Loucy (cell line): ENCODE data around the gene NBPF12.
A peak's percentile ranks its signal among the peaks of the same experiment; 100 is the strongest.
"Not testable (repeated sequence)": the region's sequence is repeated elsewhere in the genome, so short reads cannot be mapped to it uniquely, and the experiment has no call there.

Experiments
- H2AFZ ChIP-seq: fragments of 200-600 bp; sonication (generic); 2 replicates; pipeline ENCODE4 v1.6.0; 2016; ENCODE audit warnings: antibody characterized with exemption, mild to moderate bottlenecking, low read length, moderate library complexity
- H3F3A ChIP-seq: fragments of 200-600 bp; 2 replicates; pipeline ENCODE4 v1.6.0; 2016; ENCODE audit warnings: antibody characterized with exemption, low read depth, mild to moderate bottlenecking
- H3K27me3 ChIP-seq: fragments of 200-600 bp; sonication (generic); 2 replicates; pipeline ENCODE4 v1.6.1; 2014; ENCODE audit warnings: low read length, mild to moderate bottlenecking; ENCODE audit not compliant: insufficient read depth, poor library complexity, severe bottlenecking
- H3K36me3 ChIP-seq: fragments of 200-600 bp; sonication (generic); 2 replicates; pipeline ENCODE4 v1.6.1; 2016; ENCODE audit warnings: low read length; ENCODE audit not compliant: insufficient read depth
- H3K4me1 ChIP-seq: fragments of 200-600 bp; sonication (generic); 2 replicates; pipeline ENCODE4 v1.5.1; 2014; ENCODE audit warnings: low read length, mild to moderate bottlenecking; ENCODE audit not compliant: insufficient read depth, poor library complexity, severe bottlenecking
- H3K4me2 ChIP-seq: fragments of 200-600 bp; sonication (generic); 2 replicates; pipeline ENCODE4 v1.6.0; 2014; ENCODE audit warnings: antibody characterized with exemption, low read length, low read depth, mild to moderate bottlenecking; ENCODE audit not compliant: poor library complexity, severe bottlenecking
- H3K4me3 ChIP-seq: fragments of 200-600 bp; sonication (generic); 2 replicates; pipeline ENCODE4 v1.5.1; 2014; ENCODE audit warnings: low read length, mild to moderate bottlenecking, mixed read lengths; ENCODE audit not compliant: poor library complexity, severe bottlenecking
- H3K79me2 ChIP-seq: fragments of 200-600 bp; sonication (generic); 2 replicates; pipeline ENCODE4 v1.6.1; 2014; ENCODE audit warnings: low read length; ENCODE audit not compliant: insufficient read depth
- H3K9ac ChIP-seq: fragments of 200-600 bp; sonication (generic); 2 replicates; pipeline ENCODE4 v1.6.0; 2014; ENCODE audit warnings: mild to moderate bottlenecking, low read depth, low read length, moderate library complexity; ENCODE audit not compliant: poor library complexity, severe bottlenecking
- H3K9me2 ChIP-seq: fragments of 200-600 bp; sonication (generic); replicated peaks from 2 replicates; pipeline ENCODE4 v1.6.1; 2016; ENCODE audit warnings: low read depth, low read length, mixed read lengths
- H3K9me3 ChIP-seq: fragments of 200-600 bp; sonication (generic); 2 replicates; pipeline ENCODE4 v1.6.1; 2014; ENCODE audit warnings: mild to moderate bottlenecking, antibody characterized with exemption, low read length, low read depth; ENCODE audit not compliant: insufficient read depth
- H4K20me1 ChIP-seq: fragments of 200-600 bp; sonication (generic); 2 replicates; pipeline ENCODE4 v1.6.0; 2014; ENCODE audit warnings: antibody characterized with exemption, low read length, mild to moderate bottlenecking; ENCODE audit not compliant: insufficient read depth, poor library complexity, severe bottlenecking
- TF ChIP-seq, protein P1 (sequence below): fragments of 200-600 bp; sonication (generic); conservative IDR thresholded peaks from 2 replicates; pipeline ENCODE4 v1.5.1; 2014; ENCODE audit warnings: mild to moderate bottlenecking, antibody characterized with exemption, low read length

Gene NBPF12

DNA sequence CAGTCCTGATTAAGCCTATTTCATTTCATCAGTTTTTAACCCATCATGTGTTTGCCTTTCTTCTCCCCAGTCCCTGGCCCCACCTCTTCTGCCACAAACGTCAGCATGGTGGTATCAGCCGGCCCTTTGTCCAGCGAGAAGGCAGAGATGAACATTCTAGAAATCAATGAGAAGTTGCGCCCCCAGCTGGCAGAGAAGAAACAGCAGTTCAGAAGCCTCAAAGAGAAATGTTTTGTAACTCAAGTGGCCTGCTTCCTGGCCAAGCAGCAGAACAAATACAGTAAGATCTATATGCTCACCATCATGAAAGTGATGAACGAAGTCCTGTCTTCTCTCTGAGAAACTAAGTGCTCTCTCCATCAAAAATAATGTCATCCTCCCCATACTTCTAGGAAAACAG lies 34.6 kb downstream of the NBPF12 start:
- not testable (repeated sequence) for H3K36me3 ChIP-seq, H3K4me3 ChIP-seq, H4K20me1 ChIP-seq, H3K79me2 ChIP-seq, H3K9ac ChIP-seq, H3K9me3 ChIP-seq, H2AFZ ChIP-seq, H3K4me1 ChIP-seq, H3K9me2 ChIP-seq, H3K27me3 ChIP-seq, H3K4me2 ChIP-seq, H3F3A ChIP-seq
- TF ChIP-seq, protein P1, sequence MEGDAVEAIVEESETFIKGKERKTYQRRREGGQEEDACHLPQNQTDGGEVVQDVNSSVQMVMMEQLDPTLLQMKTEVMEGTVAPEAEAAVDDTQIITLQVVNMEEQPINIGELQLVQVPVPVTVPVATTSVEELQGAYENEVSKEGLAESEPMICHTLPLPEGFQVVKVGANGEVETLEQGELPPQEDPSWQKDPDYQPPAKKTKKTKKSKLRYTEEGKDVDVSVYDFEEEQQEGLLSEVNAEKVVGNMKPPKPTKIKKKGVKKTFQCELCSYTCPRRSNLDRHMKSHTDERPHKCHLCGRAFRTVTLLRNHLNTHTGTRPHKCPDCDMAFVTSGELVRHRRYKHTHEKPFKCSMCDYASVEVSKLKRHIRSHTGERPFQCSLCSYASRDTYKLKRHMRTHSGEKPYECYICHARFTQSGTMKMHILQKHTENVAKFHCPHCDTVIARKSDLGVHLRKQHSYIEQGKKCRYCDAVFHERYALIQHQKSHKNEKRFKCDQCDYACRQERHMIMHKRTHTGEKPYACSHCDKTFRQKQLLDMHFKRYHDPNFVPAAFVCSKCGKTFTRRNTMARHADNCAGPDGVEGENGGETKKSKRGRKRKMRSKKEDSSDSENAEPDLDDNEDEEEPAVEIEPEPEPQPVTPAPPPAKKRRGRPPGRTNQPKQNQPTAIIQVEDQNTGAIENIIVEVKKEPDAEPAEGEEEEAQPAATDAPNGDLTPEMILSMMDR: peak; percentile 23; the same call in 1 of the 2 replicates

DNA sequence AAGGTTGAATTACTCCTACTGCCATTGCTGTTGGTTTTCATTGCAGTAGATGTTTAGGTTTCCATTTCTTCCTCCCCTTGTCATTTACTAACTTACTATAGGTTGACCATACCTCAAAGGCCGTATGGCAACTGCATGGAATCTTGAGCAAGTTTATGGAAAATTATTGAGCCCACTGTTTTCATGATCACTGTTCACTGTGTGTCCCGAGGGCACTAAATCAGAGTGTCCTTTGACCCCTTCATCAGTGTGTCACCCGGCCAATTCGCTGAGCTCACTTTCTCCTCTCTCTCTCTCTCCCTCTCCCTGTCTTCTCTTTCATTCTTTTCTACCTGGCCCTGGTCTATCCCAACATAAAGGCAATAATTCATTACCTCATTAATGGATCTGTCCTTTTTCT lies 47.7 kb downstream of the NBPF12 start:
- not testable (repeated sequence) for H3K9ac ChIP-seq, H3F3A ChIP-seq, H4K20me1 ChIP-seq, H3K9me2 ChIP-seq, H3K9me3 ChIP-seq, H2AFZ ChIP-seq, H3K27me3 ChIP-seq, H3K36me3 ChIP-seq, H3K79me2 ChIP-seq, H3K4me1 ChIP-seq, H3K4me3 ChIP-seq, H3K4me2 ChIP-seq

DNA sequence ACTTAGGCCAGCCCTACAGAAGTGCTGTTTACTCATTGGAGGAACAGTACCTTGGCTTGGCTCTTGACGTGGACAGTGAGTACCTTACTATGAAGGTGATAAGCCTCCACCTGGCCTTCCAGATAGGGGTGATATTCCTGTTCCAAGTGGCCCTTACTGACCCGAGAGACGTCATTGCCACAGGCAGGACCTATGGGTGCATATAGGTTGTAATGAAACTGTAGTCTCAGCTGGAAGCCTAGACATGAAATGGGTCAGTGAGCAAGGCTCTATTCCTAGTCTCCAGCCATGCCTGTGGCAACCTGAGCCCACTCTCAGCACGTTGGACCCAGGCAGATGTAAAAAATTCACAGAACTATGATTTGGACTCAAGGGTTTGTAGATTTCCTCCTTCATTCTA lies 48.3 kb downstream of the NBPF12 start:
- not testable (repeated sequence) for H4K20me1 ChIP-seq, H3K4me1 ChIP-seq, H3F3A ChIP-seq, H2AFZ ChIP-seq, H3K4me3 ChIP-seq, H3K9me3 ChIP-seq, H3K4me2 ChIP-seq, H3K36me3 ChIP-seq, H3K79me2 ChIP-seq, H3K27me3 ChIP-seq, H3K9ac ChIP-seq, H3K9me2 ChIP-seq

DNA sequence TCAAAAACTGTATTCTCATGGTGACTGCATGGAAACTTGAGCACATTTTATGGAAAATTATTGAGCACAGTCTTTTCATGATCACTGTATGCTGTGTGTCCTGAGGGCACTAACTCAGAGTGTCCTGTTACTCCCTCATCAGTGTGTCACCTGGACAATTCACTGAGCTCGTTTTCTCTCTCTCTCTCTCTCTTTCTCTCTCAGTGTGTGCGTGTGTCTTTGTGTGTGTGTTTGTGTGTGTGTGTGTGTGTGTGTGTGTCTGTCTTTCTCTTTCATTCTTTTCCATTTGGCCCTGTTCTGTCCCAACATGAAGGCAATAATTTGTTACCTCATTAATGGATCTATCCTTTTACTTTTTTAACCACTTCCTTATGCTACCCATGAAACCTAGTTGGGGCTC lies 49.4 kb downstream of the NBPF12 start:
- not testable (repeated sequence) for H3K36me3 ChIP-seq, H4K20me1 ChIP-seq, H3K27me3 ChIP-seq, H3K9me3 ChIP-seq, H2AFZ ChIP-seq, H3K9ac ChIP-seq, H3K4me2 ChIP-seq, H3K79me2 ChIP-seq, H3K4me3 ChIP-seq, H3K4me1 ChIP-seq, H3F3A ChIP-seq, H3K9me2 ChIP-seq

DNA sequence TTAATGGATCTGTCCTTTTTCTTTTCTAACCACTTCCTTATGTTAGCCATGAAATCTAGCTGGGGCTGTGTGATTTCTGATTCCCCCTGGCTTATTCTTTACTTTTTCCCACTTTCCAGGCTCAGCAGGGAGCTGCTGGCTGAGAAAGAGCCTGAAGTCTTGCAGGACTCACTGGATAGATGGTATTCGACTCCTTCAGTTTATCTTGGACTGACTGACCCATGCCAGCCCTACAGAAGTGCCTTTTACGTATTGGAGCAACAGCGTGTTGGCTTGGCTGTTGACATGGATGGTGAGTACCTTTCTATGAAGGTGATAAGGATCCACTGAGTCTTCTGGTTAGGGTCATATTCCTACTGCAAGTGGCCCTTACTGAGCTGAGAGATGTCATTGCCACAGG lies 51.3 kb downstream of the NBPF12 start:
- not testable (repeated sequence) for H3K36me3 ChIP-seq, H3K9ac ChIP-seq, H3K4me1 ChIP-seq, H3K9me2 ChIP-seq, H4K20me1 ChIP-seq, H3K27me3 ChIP-seq, H3F3A ChIP-seq, H3K9me3 ChIP-seq, H2AFZ ChIP-seq, H3K79me2 ChIP-seq, H3K4me2 ChIP-seq, H3K4me3 ChIP-seq

DNA sequence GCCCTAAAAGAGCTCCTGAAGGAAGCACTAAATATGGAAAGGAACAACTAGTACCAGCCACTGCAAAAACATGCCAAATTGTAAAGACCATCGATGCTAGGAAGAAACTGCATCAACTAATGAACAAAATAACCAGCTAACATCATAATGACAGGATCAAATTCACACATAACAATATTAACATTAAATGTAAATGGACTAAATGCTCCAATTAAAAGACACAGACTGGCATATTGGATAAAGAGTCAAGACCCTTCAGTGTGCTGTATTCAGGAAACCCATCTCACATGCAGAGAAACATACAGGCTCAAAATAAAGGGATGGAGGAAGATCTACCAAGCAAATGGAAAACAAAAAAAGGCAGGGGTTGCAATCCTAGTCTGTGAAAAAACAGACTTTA lies 70.4 kb downstream of the NBPF12 start:
- H3K9me3 ChIP-seq: not testable (repeated sequence)

DNA sequence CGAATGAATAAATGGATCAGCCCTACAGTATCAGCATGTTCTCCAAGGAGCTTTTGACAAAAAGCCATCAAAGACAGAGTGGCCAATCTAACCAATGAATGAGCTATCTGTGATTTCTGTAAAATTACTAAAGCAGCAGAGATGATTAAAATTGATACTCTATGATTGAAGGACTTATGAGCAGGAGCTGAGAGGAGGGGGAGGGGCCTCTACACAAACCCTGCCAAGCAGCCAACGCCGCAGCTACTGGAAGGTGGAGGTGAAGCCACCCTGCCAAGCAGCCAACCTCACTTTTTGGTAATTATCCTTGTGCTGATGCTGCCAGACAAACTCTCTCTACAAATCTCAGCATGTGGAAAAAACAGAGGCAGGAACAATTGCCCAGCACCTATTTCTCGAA lies 88.9 kb downstream of the NBPF12 start:
- H3K79me2 ChIP-seq: not testable (repeated sequence)

More for the DNA sequence above, 70.4 kb downstream of the NBPF12 start:
- H3K4me3 ChIP-seq, H3F3A ChIP-seq, H3K4me2 ChIP-seq, H3K4me1 ChIP-seq, H3K9ac ChIP-seq, H4K20me1 ChIP-seq, H3K27me3 ChIP-seq, H2AFZ ChIP-seq, H3K36me3 ChIP-seq, H3K79me2 ChIP-seq, H3K9me2 ChIP-seq: not testable (repeated sequence)

More for the DNA sequence above, 88.9 kb downstream of the NBPF12 start:
- not testable (repeated sequence) for H3K4me2 ChIP-seq, H2AFZ ChIP-seq, H3K4me1 ChIP-seq, H3K36me3 ChIP-seq, H3K9me3 ChIP-seq, H3K27me3 ChIP-seq, H3F3A ChIP-seq, H4K20me1 ChIP-seq, H3K9me2 ChIP-seq, H3K9ac ChIP-seq, H3K4me3 ChIP-seq
